ENCODE data around the gene MRPL53. TPM values are rescaled to one million over a fixed set of nuclear protein-coding genes. Genes with fewer than 3 reads are reported as not detected.
A peak's percentile ranks its signal among the peaks of the same experiment; 100 is the strongest.

MRPL53 gene
- total and polyA plus RNA-seq, 5 donors = 107 to 157 (median 122) TPM

DNA sequence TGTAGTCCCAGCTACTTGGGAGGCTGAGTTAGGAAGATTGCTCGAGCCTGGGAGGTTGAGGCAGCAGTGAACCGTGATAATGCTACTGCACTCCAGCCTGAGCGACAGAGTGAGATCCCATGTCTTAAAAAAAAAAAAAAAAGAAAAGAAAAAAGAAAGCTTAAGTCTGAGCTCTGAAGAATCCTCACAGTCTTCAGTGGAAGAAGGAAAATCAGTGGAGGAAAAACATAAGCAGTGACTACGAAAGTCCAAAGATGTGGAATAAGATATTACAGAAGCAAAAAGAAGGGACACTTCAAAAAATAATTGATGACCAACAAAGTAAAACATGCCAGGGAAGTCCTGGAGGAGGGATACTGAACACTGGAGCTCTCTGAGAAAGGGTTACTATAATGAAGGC lies 37.8 kb upstream of the MRPL53 start:
- Histone ChIP-seq H3K27ac (ENCODE audit: low read length) (no peak overlapping the region), H3K27me3 (ENCODE audit: control insufficient read depth, insufficient read depth) (no peaks in the 10 kb centered on the region), H3K4me1 (ENCODE audit: control insufficient read depth, insufficient read depth, low read length) (peaks cover 12% of the 10 kb centered on the region), H3K4me3 (ENCODE audit: low read length) (no peak overlapping the region), H3K9me3 (ENCODE audit: control insufficient read depth, low read length) (no peaks in the 10 kb centered on the region)
- ATAC-seq (no peak), DNase-seq (no peak)
- WGBS = 73% methylated on average over 4 of the region's 4 CpGs
- intact Hi-C loops (cut with DNase I) = no loop called here

DNA sequence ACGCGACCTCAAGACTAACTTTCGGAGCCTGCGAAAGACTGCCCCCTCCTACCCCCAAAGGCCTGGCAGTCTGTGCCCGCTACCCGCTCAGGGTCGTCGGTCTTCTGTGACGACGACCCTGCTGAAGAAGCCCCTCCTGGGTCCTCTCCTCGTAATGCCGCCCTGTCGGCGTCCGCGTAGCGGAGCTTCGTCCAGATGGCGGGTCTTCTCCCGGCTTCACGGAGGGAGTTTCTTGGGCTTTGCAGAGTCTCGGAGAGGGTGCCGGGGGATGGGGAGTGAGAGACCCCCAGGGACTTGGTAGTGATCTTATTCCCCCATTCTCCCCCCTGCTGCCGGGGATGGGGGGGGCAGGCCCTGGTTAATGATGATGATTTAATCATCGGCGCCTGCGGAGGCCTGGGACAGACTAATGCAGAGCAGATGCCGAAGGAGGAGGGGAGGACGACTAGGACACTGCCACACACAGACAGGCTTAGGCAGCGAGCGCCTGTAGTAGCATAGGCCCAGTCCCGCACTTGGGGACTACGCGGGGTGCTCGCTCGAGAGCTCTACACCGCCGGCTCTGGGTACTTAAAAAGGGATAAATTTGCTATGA lies 35.5 kb upstream of the MRPL53 start:
- Histone ChIP-seq H3K27ac (ENCODE audit: low read length) (peak overlapping the region; percentile 44), H3K4me1 (ENCODE audit: control insufficient read depth, insufficient read depth, low read length) (peaks cover 11% of the 10 kb centered on the region), H3K4me3 (ENCODE audit: low read length) (peak overlapping the region; percentile 69), H3K9me3 (ENCODE audit: control insufficient read depth, low read length) (no peaks in the 10 kb centered on the region), H3K27me3 (ENCODE audit: control insufficient read depth, insufficient read depth) (no peaks in the 10 kb centered on the region)
- DNase-seq = peak in 2 of 3 donors; percentile 72 to 77
- peak in 1 of 2 donors; percentile 16 for ATAC-seq
- WGBS = 13% methylated on average over 38 of the region's 38 CpGs
- intact Hi-C loops (cut with DNase I) = no loop called here

- intact Hi-C loops (cut with DNase I) = no loop called here
- Histone ChIP-seq H3K27ac (ENCODE audit: low read length) (peak within 1 kb of the TSS; percentile 95), H3K4me3 (ENCODE audit: low read length) (peak within 1 kb of the TSS; percentile 69), H3K9me3 (ENCODE audit: control insufficient read depth, low read length) (no peaks in the 10 kb centered on the region), H3K27me3 (ENCODE audit: control insufficient read depth, insufficient read depth) (no peaks in the 10 kb centered on the region), H3K4me1 (ENCODE audit: control insufficient read depth, insufficient read depth, low read length) (peaks cover 11% of the 10 kb centered on the region)
- DNase-seq (peak; percentile 99 to 100 (median 100)), ATAC-seq (peak; percentile 96)
- WGBS = under 1% methylated on average over 56 of the region's 56 CpGs
Measured at GRCh38 chr2:74507145-74507925, 34.9 kb upstream of the MRPL53 start, which contains the start of gene PCGF1. TSS of gene PCGF1 (minus strand) at chr2:74507695. CDS start at chr2:74507668, 27 bp downstream.

DNA sequence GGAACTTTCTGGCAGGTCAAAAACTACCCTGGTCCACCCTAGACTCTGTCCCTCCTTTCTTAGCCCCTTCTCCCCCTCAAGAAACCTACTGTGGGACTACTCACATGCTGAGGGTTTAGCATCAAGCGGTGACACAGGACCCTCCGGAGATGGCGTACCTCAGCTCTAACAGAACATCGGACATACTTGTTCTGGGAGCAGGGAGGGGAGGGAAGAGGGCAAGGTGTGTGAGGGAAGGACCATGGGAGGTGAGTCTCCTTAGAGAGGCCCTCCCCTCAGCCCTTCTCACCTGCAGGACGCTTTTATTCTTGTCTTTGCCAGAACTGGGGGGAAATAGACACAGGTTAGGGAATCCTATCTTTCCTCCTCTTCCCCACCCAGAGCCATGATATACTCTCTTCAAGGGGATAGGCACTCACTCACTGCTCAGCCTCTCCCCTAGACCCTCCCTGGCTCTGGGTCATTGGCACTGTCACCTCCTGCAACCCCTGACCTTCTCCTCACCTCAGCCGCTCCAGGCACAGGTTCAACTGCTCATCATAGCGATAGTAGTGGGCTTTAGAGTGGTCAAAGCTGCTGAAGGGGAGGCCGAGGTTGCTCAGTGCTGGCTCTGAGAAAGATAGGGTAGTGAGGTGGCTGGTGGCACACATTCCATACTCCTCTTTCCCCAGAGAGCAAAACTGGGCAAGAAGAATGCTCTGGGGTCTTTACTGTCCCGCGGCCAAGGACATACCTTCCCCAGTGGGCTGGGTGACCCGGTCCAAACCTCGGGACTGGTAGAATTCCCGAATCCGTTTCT lies 33.2 kb upstream of the MRPL53 start:
- no peaks in the 10 kb centered on the region for H3K9me3 ChIP-seq (ENCODE audit: control insufficient read depth, low read length)
- no peak for ATAC-seq
- peaks cover 11% of the 10 kb centered on the region for H3K4me1 ChIP-seq (ENCODE audit: control insufficient read depth, insufficient read depth, low read length)
- no peaks in the 10 kb centered on the region for H3K27me3 ChIP-seq (ENCODE audit: control insufficient read depth, insufficient read depth)
- intact Hi-C loops (cut with DNase I) = no loop called here
- 95% methylated on average over 14 of the region's 14 CpGs for WGBS
- no peak overlapping the region for H3K27ac ChIP-seq (ENCODE audit: low read length)
- H3K4me3 ChIP-seq (ENCODE audit: low read length) = no peak overlapping the region
- DNase-seq = no peak

- no peak overlapping the region for H3K4me3 ChIP-seq (ENCODE audit: low read length)
- peaks cover 11% of the 10 kb centered on the region for H3K4me1 ChIP-seq (ENCODE audit: control insufficient read depth, insufficient read depth, low read length)
Measured at GRCh38 chr2:74504591-74504990, 32.1 kb upstream of the MRPL53 start.

GRCh38 chr2:74503506-74504475 lies 31.3 kb upstream of the MRPL53 start:
- DNase-seq (no peak), ATAC-seq (no peak)
- peaks cover 11% of the 10 kb centered on the region for H3K4me1 ChIP-seq (ENCODE audit: control insufficient read depth, insufficient read depth, low read length)
- intact Hi-C loops (cut with DNase I) = no loop called here
- no peaks in the 10 kb centered on the region for H3K27me3 ChIP-seq (ENCODE audit: control insufficient read depth, insufficient read depth)
- WGBS = 29% methylated on average over 45 of the region's 45 CpGs
- no peaks in the 10 kb centered on the region for H3K9me3 ChIP-seq (ENCODE audit: control insufficient read depth, low read length)
- peak overlapping the region; percentile 38 for H3K4me3 ChIP-seq (ENCODE audit: low read length)
- peak overlapping the region; percentile 64 for H3K27ac ChIP-seq (ENCODE audit: low read length)

More at GRCh38 chr2:74504591-74504990, 32.1 kb upstream of the MRPL53 start:
- intact Hi-C loops (cut with DNase I) = no loop called here
- no peaks in the 10 kb centered on the region for H3K27me3 ChIP-seq (ENCODE audit: control insufficient read depth, insufficient read depth)
- H3K27ac ChIP-seq (ENCODE audit: low read length) = no peak overlapping the region
- DNase-seq = no peak
- no peaks in the 10 kb centered on the region for H3K9me3 ChIP-seq (ENCODE audit: control insufficient read depth, low read length)
- WGBS = 88% methylated on average over 3 of the region's 3 CpGs
- no peak for ATAC-seq

GRCh38 chr2:74502720-74503505 lies 30.4 kb upstream of the MRPL53 start:
- Histone ChIP-seq H3K9me3 (ENCODE audit: control insufficient read depth, low read length) (no peaks in the 10 kb centered on the region), H3K4me1 (ENCODE audit: control insufficient read depth, insufficient read depth, low read length) (peaks cover 15% of the 10 kb centered on the region), H3K27me3 (ENCODE audit: control insufficient read depth, insufficient read depth) (no peaks in the 10 kb centered on the region), H3K27ac (ENCODE audit: low read length) (peak overlapping the region; percentile 64), H3K4me3 (ENCODE audit: low read length) (peak overlapping the region; percentile 38)
- peak; percentile 78 to 83 for ATAC-seq
- intact Hi-C loops (cut with DNase I) = no loop called here
- WGBS = 1% methylated on average over 67 of the region's 67 CpGs
- peak; percentile 91 to 95 (median 94) for DNase-seq

DNA sequence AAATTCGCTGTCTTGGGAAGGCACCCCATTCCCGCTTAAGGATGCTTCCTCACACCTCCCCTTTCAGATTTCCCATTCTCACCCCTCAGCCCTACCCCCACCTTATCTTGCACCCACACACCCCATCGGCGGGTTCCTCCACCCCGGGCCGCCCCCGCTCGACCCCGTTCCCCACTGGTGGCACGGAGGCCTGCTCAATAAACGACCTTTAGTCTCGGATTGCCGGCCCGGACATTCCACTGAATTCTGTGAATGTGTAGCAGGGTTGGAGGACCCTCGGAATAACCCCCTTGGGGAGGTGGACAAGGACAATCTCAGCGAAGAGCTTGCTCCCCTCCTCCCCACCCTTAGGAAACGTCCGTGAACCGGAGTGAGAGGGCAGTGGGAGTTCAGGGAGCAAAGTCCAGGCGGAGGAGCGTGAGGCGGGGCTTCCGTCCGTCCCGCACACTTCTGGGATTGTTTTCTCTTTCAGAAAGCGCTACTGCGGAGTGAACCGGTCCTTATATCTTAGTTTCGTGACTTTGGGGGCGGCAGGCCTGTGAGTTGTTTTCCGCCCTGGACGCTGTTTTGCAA lies 29.8 kb upstream of the MRPL53 start:
- DNase-seq (no peak), ATAC-seq (peak in 1 of 2 donors; percentile 6)
- WGBS = 16% methylated on average over 32 of the region's 32 CpGs
- H3K4me3 ChIP-seq (ENCODE audit: low read length) = peak overlapping the region; percentile 38
- H3K27me3 ChIP-seq (ENCODE audit: control insufficient read depth, insufficient read depth) = no peaks in the 10 kb centered on the region
- H3K9me3 ChIP-seq (ENCODE audit: control insufficient read depth, low read length) = no peaks in the 10 kb centered on the region
- H3K27ac ChIP-seq (ENCODE audit: low read length) = no peak overlapping the region
- intact Hi-C loops (cut with DNase I) = no loop called here
- H3K4me1 ChIP-seq (ENCODE audit: control insufficient read depth, insufficient read depth, low read length) = peaks cover 18% of the 10 kb centered on the region

GRCh38 chr2:74501335-74502071 lies 29.0 kb upstream of the MRPL53 start:
- DNase-seq = no peak
- WGBS = 77% methylated on average over 18 of the region's 18 CpGs
- no peak for ATAC-seq
- no peaks in the 10 kb centered on the region for H3K27me3 ChIP-seq (ENCODE audit: control insufficient read depth, insufficient read depth)
- peaks cover 15% of the 10 kb centered on the region for H3K4me1 ChIP-seq (ENCODE audit: control insufficient read depth, insufficient read depth, low read length)
- no peaks in the 10 kb centered on the region for H3K9me3 ChIP-seq (ENCODE audit: control insufficient read depth, low read length)
- intact Hi-C loops (cut with DNase I) = no loop called here
- no peak overlapping the region for H3K27ac ChIP-seq (ENCODE audit: low read length)
- H3K4me3 ChIP-seq (ENCODE audit: low read length) = no peak overlapping the region

Measured in right cardiac atrium (tissue), 5 donors.